Sigmoid colon (tissue), 7 donors: ENCODE results near the gene MROH7. TPM values are rescaled to one million over a fixed set of nuclear protein-coding genes. Genes with fewer than 3 reads are reported as not detected.

Source experiments
- DNase-seq: peaks from one replicate; pipeline ENCODE4 v3.0.0-alpha.2; 2019
- H3K27ac ChIP-seq, 4 donors: fragments of 200-600 bp; sonication (generic); one replicate each; pipeline ENCODE4 v1.5.1; 2016 to 2019; ENCODE audit warnings: mild to moderate bottlenecking in 1 of 4
- H3K27me3 ChIP-seq, 3 donors: fragments of 200-600 bp; sonication (generic); one replicate each; pipeline ENCODE4 v1.5.1; 2019; ENCODE audit warnings: mild to moderate bottlenecking in 1 of 3
- H3K36me3 ChIP-seq, 4 donors: fragments of 200-600 bp; sonication (generic); one replicate each; pipeline ENCODE4 v1.5.1; 2016 to 2019
- H3K4me1 ChIP-seq, 4 donors: fragments of 200-600 bp; sonication (generic); one replicate each; pipeline ENCODE4 v1.5.1; 2017 to 2019
- H3K4me3 ChIP-seq, 4 donors: fragments of 200-600 bp; sonication (generic); one replicate each; pipeline ENCODE4 v1.5.1; 2017 to 2019; ENCODE audit warnings: mild to moderate bottlenecking in 2 of 4, moderate library complexity in 1 of 4
- H3K9me3 ChIP-seq, 4 donors: fragments of 200-600 bp in 3 of 4; sonication (generic) in 3 of 4; one replicate each; pipeline versions ENCODE4 v1.5.1 to v1.6.1; 2013 to 2019
- EP300 ChIP-seq, 4 donors: sonication (generic); formaldehyde crosslinking; IDR thresholded peaks; one replicate each; pipeline ENCODE4 v1.6.1; 2017; ENCODE audit warnings: antibody characterized with exemption in 4 of 4
- POLR2A ChIP-seq, 2 donors: fragments of 450-650 bp; IDR thresholded peaks; one replicate each; pipeline ENCODE4 v1.6.1; 2016; ENCODE audit warnings: antibody characterized with exemption in 2 of 2, mild to moderate bottlenecking in 2 of 2, moderate library complexity in 2 of 2
- POLR2AphosphoS5 ChIP-seq, 4 donors: sonication (generic); formaldehyde crosslinking; IDR thresholded peaks; one replicate each; pipeline ENCODE4 v1.6.1; 2017; ENCODE audit warnings: antibody characterized with exemption in 4 of 4
- WGBS, 2 donors: extraction: QIAGEN DNeasy Blood & Tissue Kit; methylation state at CpG; one replicate each; pipeline ENCODE4 v1.1.7; 2013; 5-methylcytosine and 5-hydroxymethylcytosine counted together
- intact Hi-C: fragments of 100-400 bp; cut with DNase I; formaldehyde crosslinking; loops from one replicate; pipeline ENCODE4 v1.15.1; 2023
- polyA plus RNA-seq, 3 donors: library from polyadenylated mRNA; stranded (reverse); fragments of 200-250 nt; gene quantifications; one replicate each; pipeline ENCODE4 v1.2.3, GENCODE V29; 2013
- total RNA-seq, 4 donors: library from RNA; depleted of rRNA; stranded (reverse); fragments of >200 nt; gene quantifications; one replicate each; pipeline ENCODE4 v1.1.0, GENCODE V29; 2016
- TF ChIP-seq, protein P1 (sequence below), 4 experiments: fragments of 450-650 bp in 3 of 4; fragments of 200-600 bp in 1 of 4; IDR thresholded peaks; one replicate each; pipeline ENCODE4 v1.5.1; 2016 to 2019; ENCODE audit warnings: antibody characterized with exemption in 4 of 4, mild to moderate bottlenecking in 3 of 4, moderate library complexity in 2 of 4
- donor health status: healthy with polysubstance abuse.
- donor health status: Bipolar disorder and iron deficiency.
- donor health status: healthy.

The MROH7 gene
- total and polyA plus RNA-seq, 7 donors: 0.69 to 23.0 (median 11.2) TPM

DNA sequence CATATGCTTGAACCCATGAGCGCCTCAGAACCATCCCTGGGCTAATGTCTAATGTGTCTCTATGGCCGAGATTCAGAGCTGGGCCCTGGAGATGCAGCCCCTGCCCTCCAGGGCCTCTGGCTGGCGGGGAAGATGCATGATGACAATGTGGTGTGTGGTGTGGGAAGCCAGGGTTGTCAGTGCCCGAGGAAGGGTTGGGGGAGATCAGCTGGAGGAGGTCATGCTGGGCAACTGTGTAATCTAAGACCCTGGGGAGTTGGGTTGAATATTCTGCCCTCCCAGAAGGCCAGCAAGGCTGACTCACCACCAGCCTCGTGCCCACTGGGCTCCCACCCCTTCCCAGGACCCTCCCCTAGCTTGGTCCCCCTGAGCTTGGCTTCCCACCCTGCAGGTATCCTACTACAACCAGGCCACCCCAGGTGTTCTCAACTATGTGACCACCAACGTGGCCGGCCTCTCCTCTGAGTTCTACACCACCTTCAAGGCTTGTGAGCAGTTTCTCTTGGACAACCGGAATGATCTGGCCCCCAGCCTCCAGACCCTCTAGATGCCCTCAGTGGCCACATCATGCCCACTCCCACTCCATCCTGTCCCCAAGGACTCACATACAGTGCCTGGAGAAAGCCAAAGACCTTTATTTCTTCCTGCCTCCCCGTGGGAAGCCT is 32.9 kb upstream of the MROH7 start:
- intact Hi-C loops: no loop called here
- Histone ChIP-seq H3K36me3 (peaks cover 0 to 52% (median 9%) of the 10 kb centered on the region in 4 donors), H3K4me3 (no peak overlapping the region), H3K9me3 (no peaks in the 10 kb centered on the region), H3K27me3 (no peaks in the 10 kb centered on the region), H3K27ac (no peak overlapping the region), H3K4me1 (no peaks in the 10 kb centered on the region)
- DNase-seq: peak; percentile 55
- WGBS, 2 donors: 90 to 91% methylated on average over 9 of the region's 9 CpGs
- TF ChIP-seq EP300 (IDR thresholded peaks at IDR 0.05) (no peak), POLR2A (IDR thresholded peaks at IDR 0.05) (no peak), POLR2AphosphoS5 (IDR thresholded peaks at IDR 0.05) (no peak)
- TF ChIP-seq, protein P1, sequence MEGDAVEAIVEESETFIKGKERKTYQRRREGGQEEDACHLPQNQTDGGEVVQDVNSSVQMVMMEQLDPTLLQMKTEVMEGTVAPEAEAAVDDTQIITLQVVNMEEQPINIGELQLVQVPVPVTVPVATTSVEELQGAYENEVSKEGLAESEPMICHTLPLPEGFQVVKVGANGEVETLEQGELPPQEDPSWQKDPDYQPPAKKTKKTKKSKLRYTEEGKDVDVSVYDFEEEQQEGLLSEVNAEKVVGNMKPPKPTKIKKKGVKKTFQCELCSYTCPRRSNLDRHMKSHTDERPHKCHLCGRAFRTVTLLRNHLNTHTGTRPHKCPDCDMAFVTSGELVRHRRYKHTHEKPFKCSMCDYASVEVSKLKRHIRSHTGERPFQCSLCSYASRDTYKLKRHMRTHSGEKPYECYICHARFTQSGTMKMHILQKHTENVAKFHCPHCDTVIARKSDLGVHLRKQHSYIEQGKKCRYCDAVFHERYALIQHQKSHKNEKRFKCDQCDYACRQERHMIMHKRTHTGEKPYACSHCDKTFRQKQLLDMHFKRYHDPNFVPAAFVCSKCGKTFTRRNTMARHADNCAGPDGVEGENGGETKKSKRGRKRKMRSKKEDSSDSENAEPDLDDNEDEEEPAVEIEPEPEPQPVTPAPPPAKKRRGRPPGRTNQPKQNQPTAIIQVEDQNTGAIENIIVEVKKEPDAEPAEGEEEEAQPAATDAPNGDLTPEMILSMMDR (IDR thresholded peaks at IDR 0.05): no peak

DNA sequence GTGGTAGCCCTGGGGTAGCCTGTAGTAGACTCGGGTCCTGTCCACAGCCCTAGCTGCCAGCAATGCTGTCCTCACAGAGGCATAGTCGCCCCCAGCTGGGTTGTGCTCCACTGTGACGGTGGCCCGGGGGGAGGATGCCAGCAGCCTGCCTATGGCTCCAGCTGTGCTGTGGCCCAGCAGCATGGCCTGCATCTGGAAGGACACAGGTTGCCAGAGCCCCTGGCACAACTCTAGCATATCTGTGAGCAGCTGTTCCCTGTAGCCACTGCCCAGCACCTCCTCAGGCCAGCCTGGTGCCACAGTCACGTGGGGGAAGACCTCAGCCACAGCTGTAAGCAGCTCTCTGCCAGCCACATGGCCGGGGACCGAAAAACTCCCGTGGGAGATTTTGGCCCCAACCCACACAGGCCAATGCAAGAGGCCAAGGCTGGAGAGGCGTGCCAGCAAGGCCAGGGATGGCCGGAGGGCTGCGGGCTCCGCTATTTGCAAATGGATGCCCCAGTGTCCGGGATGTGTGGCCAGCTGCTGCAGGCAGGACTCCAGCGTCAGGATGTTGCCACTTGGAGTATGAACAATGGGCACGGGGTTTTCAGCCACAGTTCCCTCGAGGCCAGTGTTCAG is 32.2 kb upstream of the MROH7 start:
- DNase-seq: peak; percentile 52
- Histone ChIP-seq H3K27me3 (no peaks in the 10 kb centered on the region), H3K9me3 (no peaks in the 10 kb centered on the region), H3K4me1 (no peaks in the 10 kb centered on the region), H3K27ac (no peak overlapping the region), H3K4me3 (no peak overlapping the region), H3K36me3 (peaks cover 0 to 44% (median 9%) of the 10 kb centered on the region in 4 donors)
- TF ChIP-seq POLR2AphosphoS5 (IDR thresholded peaks at IDR 0.05) (no peak), POLR2A (IDR thresholded peaks at IDR 0.05) (no peak), EP300 (IDR thresholded peaks at IDR 0.05) (no peak)
- TF ChIP-seq, protein P1 (IDR thresholded peaks at IDR 0.05): no peak
- WGBS, 2 donors: 81 to 85% methylated on average over 16 of the region's 16 CpGs
- intact Hi-C loops: no loop called here

DNA sequence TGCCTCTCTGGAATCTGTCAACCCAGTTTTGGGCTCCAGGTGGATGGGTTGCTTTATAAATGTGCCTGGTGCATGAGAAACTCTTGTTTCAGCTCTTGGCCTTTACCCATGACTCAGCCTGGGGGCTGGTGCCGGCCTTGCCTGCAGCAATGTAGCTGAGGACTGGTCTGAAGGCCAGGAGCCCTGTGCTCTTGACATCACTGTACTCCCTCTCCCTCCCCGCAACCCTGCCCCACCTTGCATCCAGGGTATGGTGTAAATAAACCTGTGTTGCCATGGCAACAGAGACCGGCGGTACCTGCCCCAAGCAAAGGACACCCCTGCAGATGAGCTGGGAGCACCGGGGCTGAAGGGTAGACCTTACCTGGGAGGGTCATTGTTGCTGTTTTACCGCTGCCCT is 31.5 kb upstream of the MROH7 start:
- H3K4me3 ChIP-seq: no peak overlapping the region
- WGBS, 2 donors: 82 to 83% methylated on average over 6 of the region's 6 CpGs
- TF ChIP-seq POLR2AphosphoS5 (IDR thresholded peaks at IDR 0.05) (no peak), EP300 (IDR thresholded peaks at IDR 0.05) (no peak), POLR2A (IDR thresholded peaks at IDR 0.05) (no peak)
- TF ChIP-seq, protein P1 (IDR thresholded peaks at IDR 0.05): no peak
- H3K9me3 ChIP-seq: no peaks in the 10 kb centered on the region
- peaks cover 0 to 38% (median 9%) of the 10 kb centered on the region in 4 donors for H3K36me3 ChIP-seq
- intact Hi-C loops: no loop called here
- DNase-seq: peak; percentile 40
- no peaks in the 10 kb centered on the region for H3K4me1 ChIP-seq
- H3K27ac ChIP-seq: no peak overlapping the region
- H3K27me3 ChIP-seq: no peaks in the 10 kb centered on the region

DNA sequence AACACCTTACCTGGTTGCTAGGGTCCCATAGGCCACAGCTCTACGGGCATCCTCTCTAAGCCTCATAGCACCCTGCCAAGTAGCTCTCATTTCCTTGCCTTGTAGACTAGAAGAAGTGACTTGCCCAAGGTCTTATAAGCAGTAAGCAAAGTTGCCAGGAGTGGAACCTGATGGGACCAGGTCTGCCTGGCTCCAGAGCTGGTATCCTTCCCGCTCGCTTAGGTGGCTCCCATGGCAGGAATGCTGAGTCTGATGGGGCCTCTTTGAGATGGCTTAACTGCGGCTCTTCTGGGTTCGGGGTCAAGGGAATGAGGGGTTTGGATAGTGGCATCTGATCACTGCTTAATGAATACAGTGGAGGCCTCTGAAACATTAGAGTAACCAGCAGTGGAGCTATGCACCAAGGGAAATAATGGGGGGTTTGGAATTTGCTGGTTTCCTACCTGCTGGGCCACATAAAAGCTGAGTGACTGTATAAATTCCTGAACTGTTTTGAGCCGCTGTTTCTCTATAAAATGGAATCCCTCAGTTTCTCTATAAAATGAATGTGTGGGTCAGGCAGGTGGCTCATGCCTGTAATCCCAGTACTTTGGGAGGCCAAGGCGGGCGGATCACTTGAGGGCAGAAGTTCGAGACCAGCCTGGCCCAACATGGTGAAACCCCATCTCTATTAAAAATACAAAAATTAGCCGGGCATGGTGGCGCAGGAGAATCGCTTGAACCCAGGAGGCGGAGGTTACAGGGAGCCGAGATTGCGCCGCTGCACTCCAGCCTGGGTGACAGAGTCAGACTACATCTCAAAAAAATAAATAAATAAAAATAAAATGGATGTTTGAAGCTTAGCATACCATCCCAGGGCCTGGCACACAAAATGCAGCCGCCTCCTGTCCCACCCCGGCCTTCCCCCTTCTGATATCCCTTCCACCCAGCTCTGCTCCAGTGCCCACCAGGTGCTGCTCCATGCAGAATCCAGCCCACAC is 30.7 kb upstream of the MROH7 start:
- Histone ChIP-seq H3K27ac (no peak overlapping the region), H3K27me3 (no peaks in the 10 kb centered on the region), H3K9me3 (no peaks in the 10 kb centered on the region), H3K36me3 (peaks cover 0 to 36% (median 9%) of the 10 kb centered on the region in 4 donors), H3K4me3 (no peak overlapping the region), H3K4me1 (no peaks in the 10 kb centered on the region)
- TF ChIP-seq, protein P1 (IDR thresholded peaks at IDR 0.05): no peak
- TF ChIP-seq POLR2A (IDR thresholded peaks at IDR 0.05) (no peak), EP300 (IDR thresholded peaks at IDR 0.05) (no peak), POLR2AphosphoS5 (IDR thresholded peaks at IDR 0.05) (no peak)
- WGBS, 2 donors: 96% methylated on average over 18 of the region's 18 CpGs
- intact Hi-C loops: no loop called here
- peak; percentile 25 for DNase-seq
